RPMI8226 (cell line): ENCODE data around the gene TBC1D20.
A peak's percentile ranks its signal among the peaks of the same experiment; 100 is the strongest.
"Not testable (repeated sequence)": the region's sequence is repeated elsewhere in the genome, so short reads cannot be mapped to it uniquely, and the experiment has no call there.

Experiments used
- DNase-seq: peaks from one replicate; pipeline ENCODE4 v3.0.0-alpha.2; 2015

Gene TBC1D20

DNA sequence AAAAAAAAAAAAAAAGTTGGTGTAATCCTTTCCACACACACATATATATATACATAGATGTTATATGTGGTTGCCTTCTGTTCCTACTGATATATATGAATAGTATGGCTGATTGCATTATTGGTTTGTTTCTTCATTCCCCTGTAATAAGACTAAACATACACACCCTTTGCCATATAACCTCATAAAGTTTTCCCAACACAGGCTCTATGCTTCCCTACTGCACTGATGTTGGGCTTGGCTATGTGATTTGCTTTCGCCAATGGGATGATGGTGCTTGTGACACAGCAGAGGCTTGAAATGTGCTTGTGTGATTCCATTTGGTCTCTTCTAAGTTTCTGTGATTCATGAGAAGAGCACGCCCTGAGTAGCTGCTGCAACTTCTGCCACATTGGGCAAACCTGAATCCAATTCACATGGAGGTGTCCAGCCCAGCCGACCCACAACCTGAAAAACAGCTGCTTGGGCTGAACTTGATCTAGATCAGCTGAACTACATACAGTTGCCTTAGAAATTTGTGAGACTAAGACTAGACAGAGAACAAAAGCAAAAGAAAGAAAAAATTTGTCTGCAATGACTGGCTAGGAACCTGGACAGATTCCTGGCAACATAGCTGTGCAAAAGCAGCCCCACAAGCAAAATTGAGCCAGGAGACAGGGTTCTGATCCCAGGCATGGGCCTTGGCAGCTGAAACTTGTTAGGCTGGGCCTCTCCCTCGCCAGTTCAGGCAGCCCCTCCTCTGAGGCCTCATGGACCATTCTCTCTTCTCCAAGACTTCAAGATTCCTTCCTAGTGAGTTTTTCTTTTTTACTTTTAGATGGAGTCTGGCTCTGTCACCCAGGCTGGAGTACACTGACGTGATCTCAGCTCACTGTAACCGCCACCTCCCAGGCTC, 13.4 kb upstream of the TBC1D20 start:
- no peak for DNase-seq

DNA sequence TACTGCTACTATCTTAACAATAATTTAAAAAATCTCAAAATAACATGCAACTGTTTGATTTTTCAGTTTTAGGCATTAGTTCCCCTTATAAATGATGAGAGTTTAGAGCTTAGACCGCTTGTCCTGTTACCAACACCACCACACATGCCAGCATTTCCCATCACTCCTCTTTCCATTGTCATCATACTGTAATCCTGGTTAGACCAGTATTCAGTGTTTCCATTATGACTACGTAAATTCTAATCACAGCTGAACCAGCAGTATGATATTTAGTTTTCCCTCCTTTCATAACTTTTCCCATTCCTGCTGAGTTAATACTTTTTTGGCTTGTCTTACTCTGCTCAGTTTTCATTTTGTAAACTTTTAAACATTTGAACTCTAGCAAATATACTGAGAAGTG, 12.2 kb upstream of the TBC1D20 start:
- DNase-seq = no peak

DNA sequence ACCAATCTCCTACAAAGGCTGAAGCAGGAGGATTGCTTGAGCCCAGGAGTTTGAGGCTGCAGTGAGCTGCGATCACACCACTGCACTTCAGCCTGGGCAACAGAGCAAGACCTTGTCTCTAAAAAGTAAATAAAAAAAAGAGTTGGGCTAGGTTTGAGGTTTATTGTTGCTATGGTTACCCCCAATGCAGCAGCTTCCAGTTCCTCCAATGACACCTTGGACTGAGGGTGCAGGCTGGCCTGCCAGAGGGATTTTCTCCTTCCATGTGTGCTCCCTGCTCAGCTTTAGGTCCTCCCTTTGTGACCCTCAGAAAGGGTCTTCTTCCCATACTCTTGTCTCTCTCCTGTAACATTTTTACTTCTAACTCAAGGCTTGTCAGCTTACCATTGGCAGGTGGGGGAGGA, 10.6 kb upstream of the TBC1D20 start:
- no peak for DNase-seq

DNA sequence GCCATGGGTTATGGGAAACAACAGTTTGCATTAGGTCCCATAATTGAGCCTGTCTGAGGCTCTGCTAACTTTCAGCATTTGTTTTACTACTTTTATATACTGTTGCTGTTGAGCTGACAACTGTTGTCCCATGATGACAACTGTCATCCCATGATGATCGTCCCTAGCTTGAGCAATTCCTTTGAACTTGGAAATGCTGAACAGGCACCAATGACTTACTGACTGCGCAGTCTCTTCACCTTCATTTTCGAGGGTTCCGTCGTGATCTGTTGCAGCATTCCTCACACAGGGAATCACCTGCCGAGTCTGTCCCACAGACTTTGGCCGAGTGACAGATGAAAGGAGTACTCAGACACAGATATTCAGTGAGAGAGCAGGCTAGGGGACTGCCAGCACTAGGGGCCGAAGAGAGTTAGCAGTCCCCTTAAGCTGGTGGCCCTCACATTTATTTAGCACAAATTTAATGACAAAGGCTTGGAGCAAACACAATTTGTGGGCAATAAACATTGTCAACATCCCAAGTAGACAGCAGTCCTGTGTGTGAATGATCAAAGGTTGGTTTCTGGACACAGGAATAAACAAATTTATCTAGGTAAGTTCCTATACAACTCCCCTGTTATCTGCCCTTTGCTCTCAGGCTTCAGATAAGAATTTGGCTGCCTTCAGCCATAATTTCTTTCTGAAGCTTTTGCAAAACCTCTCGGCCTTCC, 10.0 kb upstream of the TBC1D20 start:
- DNase-seq = no peak

DNA sequence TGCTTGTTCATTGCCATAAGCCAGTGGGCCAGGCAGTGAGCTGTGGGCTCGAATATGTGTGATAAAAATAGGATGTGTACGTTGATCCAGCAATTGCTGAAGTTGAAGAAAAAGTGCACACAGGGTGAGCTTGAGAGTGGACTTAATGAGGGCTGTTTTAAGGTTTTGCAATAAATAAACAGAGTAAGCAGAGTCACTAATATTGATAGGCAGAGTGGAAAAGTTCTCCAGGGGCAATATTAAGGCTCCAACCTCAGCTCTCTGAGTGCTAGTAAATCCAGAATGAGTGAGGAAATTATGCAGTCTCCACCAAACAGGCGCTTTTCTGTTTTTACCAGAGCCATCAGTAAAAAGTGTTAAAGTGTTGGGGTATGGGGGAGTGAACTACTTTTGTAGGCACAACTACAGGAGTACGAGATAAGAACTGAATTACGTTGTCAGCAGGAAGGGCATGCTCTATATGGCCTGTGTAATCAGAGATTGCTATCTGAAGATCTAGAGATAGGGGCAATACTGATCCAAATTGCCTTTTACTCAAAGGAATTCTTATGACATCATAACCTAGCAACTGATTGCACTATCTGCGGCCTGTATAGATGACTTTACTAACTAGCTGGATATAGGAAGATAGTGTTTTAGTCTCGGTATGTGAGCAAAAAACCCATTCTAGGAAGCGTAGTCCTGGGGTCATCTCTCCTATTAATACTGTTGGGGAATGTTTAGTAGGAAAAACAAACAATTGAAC, 7.6 kb upstream of the TBC1D20 start:
- DNase-seq = no peak

DNA sequence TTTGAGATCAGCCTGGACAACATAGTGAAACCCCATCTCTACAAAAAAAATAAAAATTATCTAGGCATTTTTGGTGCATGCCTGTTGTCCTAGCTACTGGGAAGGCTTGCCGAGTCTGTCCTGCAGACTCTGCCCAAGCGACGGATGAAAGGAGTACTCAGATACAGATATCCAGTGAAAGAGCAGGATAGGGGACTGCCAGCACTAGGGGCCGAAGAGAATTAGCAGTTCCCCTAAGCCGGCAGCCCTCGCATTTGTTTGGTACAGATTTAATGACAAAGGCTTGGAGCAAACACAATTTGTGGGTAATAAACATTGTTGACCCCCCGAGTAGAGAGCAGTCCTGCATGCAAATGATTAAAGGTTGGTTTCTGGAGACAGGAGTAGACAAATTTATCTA, 5.4 kb upstream of the TBC1D20 start:
- no peak for DNase-seq

DNA sequence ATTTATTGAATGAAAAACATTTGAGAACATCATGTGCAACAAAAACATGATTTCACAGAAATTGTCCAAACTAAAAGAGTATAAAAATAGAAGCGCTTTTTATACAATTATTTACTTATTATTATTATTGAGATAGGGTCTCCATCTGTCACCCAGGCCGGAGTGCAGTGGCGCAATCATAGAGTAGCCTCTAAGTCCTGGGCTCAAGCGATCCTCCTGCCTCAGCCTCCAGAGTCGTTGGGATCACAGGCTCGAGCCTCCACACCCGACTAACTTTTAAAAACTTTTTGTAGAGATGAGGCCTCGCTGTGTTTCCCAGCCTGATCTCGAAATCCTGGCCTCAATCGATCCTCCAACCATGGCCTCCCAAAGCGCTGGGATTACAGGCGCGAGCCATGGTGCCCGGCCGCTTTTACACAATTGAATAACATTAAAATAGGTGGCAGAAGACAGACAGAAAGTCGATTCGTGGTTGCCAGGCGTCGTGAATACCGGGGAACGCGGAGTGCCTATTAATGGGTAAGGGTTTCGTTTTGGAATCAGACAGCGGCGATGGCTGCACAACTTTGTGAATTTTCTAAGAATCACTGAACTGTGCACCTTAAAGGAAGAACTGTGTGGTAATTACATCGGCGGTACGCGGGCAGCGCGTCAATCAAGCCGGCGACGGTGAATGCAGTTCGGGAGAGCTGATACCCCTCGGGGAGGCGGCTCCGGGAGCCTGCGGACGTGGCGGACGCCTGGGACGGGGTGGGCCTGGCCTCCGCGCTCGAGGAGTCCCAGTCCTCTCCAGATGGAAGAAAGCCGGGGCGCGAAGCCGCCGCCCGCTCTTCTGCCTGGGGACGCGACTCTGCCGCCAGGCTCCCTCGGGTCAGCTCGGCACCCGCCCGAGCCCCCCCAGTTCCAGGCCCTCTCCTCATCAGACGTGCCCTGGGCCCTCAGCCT, 807 bp downstream of the TBC1D20 start:
- DNase-seq = peak; percentile 58

DNA sequence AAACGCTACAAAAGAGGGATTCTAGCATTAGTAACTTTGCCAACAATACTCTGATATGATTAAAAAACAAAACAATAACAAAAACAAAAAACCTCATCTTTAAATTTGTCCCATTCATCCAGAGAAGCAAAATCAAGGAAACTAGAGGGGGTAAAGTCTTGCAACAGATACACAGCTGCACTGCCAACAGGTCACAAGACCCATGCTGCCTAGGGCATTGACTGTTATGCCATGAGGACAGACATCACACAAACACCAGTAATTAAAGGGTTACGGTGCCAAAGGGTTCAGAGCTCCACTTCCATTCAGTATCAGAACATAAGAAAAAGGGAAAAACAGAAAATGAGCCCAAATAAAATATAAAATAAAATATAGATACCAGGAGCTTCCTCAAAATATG, 1.6 kb downstream of the TBC1D20 start:
- peak; percentile 8 for DNase-seq

DNA sequence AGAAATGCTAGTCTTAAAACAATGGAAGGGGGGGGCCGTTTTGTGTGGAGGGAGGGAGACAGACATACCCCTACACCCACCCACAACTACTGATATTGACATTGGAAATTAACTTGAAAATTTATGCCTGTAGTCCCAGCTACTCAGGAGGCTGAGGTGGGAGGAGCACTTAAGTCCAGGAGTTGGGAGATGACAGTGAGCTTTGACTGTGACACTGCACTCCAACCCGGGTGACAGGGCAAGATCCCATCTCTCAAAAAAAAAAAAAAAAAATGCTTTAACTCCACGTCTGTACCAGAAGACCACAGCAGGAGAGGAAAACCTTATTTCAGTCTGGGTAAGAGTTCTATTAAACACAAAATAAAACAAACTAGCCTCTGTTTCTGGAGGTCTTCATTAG, 2.2 kb downstream of the TBC1D20 start:
- DNase-seq = no peak

DNA sequence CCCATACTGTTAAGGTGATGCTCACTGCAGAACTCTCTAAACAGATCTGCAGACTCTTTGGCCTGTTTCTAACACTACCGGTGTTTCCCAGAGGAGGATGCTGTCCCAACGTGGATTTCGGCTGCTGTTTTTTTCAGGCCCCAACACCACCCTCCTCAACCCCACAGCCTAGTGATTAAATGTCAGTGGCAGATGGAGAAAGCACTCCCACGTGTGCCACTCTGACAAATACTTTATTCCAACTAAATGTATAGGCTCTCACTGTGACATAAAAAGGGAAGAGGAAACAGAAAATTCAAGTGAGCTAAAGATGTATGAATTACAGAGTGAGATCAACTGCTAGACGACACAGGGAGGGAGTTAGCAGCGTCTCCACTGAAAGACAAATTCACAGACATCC, 3.6 kb downstream of the TBC1D20 start:
- no peak for DNase-seq

DNA sequence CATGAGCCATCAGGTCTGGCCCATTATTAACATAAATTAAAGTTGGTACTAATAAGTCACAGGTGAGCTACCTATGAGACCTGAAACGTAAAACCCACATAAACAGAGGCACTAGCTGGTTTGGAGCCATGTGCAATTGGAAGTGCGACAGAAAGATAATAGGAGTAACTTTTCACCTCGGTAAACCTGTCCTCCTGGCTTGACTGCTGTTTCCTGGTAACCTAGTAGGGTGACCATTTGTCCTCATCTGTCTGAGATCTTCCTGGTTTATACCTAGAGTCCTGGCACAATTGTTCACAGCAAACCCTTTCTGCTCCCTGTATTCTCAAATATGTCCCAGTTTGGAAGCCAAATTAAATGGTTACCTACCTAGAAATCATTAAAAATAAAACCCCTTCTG, 7.4 kb downstream of the TBC1D20 start:
- DNase-seq = no peak

DNA sequence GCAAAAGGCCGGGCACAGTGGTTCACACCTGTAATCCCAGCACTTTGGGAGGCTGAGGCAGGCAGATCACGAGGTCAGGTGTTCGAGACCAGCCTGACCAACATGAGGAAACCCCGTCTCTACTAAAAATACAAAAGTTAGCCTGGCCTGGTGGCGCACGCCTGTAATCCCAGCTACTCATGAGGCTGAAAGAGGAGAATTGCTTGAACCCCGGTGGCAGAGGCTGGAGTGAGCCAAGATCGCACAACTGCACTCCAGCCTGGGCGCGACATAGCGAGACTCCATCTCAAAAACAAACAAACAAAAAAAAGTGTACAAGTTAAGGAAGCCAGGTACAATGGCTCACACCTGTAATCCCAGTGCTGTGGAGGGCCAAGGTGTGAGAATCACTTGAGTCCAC, 10.3 kb downstream of the TBC1D20 start:
- not testable (repeated sequence) for DNase-seq

DNA sequence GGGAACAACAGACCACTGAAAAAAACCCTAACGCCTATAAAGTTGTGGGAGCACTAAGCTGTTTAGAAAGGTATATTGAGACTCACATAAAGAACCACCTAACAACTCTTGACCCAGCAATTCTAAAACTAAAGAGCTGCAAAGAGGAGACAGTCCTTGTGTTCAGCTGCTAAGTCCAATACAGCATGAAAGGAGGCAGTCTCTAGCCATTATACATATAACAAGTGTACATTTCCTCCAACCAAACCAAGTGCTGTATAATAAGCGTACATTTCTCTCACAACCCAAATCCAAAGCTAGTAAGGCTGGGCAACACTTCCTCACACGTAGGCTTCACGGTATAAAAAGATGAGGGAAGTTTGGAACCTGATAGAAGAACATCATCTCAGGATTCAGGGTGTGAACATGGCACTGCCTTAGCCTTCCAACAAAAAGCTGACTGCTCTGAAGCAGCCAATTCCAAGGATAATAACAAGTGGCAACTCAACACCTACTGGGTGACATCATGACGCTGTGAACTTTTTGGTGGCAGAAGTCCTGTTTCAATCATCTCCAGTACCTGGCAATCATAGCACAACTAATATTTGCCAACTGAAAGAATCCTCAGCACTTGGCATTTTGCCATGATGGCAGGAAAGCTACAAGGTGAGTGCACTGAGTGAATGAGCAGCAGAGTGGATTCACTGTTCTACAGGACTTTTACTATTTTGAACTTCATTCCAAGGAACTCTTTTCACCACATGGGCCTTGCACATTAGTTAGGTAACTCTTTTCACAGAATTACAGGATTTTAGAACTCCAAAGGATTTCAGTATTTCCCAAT, 16.6 kb downstream of the TBC1D20 start:
- DNase-seq = peak; percentile 38

DNA sequence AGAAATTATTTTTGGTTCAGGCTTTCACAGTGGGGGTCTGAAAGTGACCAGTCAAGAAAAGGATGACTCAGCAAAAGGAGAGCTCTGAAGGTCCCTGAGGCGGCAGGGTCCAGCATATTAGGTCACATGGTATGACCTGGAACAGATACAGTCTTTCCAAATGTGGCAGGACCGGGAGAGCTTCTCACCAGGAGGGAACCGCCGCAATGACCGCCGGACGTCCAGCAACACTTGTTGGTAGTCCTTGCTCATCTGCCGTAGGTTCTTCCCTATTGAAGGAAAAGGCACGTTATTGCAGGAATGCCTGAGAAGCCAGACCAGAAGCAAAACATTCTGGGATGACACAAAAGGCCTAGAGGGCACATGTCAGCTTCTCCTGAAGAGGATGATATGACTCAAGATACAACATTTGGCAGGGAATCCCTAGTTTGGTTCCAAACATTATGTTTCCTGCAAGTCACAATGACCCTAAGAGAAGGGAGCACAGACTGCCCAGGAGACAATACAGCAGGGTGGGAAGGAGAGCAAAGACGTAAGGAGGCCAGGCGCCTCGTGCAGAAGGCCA, 17.4 kb downstream of the TBC1D20 start:
- DNase-seq = no peak

DNA sequence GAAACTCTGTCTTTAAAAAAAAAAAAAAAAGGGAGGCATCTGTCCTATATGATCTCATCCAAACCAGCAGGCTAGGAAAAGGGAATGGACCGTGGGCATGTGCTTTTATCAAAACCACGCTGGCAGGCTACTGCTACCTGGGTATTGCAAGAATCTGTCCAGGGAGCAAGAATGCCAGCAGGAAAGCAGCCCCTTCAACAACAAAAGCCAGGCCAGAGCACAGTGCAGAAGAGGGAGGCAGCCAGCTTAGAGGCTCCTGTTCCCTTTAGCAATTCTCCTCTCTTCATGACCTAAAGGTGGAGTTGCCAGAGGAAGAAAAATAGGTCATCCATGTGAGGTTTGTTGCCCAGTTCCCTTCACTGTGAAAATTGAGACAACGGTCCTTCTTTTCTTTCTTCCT, 18.2 kb downstream of the TBC1D20 start:
- no peak for DNase-seq

DNA sequence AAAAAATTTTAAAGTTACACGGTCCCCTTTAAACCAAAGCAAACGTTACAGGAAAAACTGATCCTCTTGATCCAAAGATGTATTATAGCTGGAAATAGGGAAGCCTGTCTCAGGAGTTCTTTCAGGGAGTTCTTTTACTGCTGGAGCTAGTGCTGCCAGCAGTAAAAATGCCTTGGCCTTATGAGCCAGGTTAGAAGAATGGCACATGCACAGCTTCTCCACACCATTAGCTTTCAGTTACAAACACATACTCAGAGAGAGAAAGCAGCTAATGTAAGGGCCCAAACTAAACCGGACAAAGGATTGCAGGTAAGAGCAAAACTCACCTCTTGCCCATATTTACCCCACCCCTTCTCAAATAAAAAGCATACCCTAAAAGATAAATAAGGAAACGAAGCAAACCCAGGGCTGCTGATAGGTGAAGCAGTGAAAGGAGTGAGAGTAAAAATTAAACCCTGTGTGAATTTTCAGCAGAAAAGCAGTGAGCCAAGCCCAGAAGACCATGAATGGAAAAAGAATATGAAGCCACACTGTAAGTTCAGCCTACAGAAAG, 19.0 kb downstream of the TBC1D20 start:
- no peak for DNase-seq

DNA sequence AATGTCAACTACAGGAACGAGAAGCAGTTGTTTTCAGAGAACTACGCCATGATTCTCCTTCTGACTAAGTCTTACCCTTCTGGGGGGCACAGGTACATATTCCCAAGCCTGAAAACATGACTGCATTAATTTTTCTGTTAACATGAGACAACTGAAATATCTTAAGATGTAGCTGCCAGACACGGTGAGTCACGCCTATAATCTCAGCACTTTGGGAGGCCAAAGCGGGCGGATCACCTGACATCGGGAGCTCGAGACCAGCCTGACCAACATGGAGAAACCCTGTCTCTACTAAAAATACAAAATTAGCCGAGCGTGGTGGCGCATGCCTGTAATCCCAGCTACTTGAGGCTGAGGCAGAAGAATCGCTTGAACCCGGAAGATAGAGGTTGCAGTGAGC, 21.7 kb downstream of the TBC1D20 start:
- no peak for DNase-seq

DNA sequence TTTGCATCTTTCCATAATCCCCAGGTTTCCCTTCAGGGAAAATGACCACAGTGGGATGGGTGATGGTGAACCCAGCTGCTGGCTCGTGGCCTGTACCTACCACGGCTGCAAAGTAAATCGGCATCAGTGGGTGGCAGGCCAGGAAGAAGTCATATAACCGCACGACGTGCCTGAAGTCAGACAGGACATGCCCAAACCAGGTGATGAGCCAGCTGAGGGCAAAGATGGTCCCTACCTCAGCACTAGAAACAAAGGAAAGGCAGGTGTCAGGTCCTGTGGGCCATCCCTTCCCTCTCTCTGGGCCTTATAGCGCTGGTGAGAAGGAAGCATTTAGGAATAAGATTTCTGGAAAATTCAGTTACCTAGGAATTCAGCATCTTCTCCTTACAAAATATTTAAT, 22.2 kb downstream of the TBC1D20 start:
- no peak for DNase-seq

DNA sequence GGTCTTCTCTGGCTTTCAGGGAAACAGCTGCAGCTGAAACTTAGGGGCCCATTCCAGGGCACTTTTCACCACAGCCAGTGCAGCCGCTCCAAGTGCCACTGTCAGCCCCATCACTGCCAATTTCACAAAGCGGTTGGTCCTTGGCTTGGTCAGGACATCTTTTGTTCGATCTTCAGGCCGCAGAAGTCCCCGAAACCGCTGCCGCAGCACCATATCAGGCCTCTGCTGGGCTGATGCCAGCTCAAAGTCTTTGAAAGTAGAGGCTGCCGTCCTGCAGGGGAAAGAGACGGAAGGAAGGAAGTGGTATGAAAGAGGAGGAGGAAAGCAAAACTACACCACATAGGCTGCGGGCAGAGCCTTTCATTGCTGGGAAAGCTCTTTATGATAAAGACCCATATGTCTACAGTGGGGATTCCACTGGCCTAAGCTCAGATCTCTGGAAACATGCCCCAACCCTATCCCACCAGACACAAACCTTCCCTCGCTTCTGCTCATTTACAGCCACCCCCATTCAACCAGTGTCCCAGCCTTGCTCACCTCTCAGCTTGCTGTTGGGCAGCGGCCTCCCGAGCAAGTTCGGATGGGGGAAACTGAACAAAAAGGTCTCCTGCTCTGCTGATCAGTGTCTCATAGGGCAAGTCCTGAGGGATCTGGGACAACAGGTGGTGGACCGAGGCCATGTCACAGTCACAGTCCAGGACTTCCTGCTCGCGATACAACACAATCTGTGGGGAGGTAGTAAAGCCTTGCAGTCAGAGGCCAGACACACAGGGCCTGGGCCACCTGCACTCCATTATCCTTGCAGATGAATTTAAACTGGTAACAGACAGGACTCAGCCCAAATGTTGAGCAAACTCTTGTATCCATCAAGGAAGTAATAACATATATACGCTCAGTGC, 23.5 kb downstream of the TBC1D20 start:
- DNase-seq = peak; percentile 98
